ENCODE results near the gene LCNL1. TPM values are rescaled to one million over a fixed set of nuclear protein-coding genes. Genes with fewer than 3 reads are reported as not detected.

The LCNL1 gene
- total RNA-seq, 3 donors from 2014 or later = 0.16 to 0.29 TPM; not detected in 1

- intact Hi-C loops (cut with DNase I; ENCODE audit: low total_unique reads) = no loop called here
Measured at GRCh38 chr9:136944212-136944518, 38.6 kb upstream of the LCNL1 start.

GRCh38 chr9:136944519-136945332, 38.1 kb upstream of the LCNL1 start, which contains the start of the genes C8G and FBXW5:
Gene C8G (plus strand): TSS chr9:136945243. CDS start chr9:136945321, 78 bp downstream.
Gene FBXW5 (minus strand): TSS chr9:136944738. CDS start chr9:136944083, 655 bp downstream.
- peak; percentile 97 to 99 (median 98) for TF ChIP-seq CTCF (IDR thresholded peaks at IDR 0.05)
- peak in 2 of 3 donors; percentile 54 to 60 for TF ChIP-seq POLR2AphosphoS5 (IDR thresholded peaks at IDR 0.05)
- TF ChIP-seq POLR2A (IDR thresholded peaks at IDR 0.05) = no peak
- intact Hi-C loops (cut with DNase I; ENCODE audit: low total_unique reads) = no loop called here
- peaks cover 8 to 17% of the 10 kb centered on the region in 2 donors for H3K4me1 ChIP-seq

More at GRCh38 chr9:136944212-136944518, 38.6 kb upstream of the LCNL1 start:
- Histone ChIP-seq H3K27me3 (no peaks in the 10 kb centered on the region), H3K4me3 (peak overlapping the region; percentile 62 to 91 (median 85)), H3K36me3 (peaks cover 11% of the 10 kb centered on the region), H3K4me1 (peaks cover 8 to 12% of the 10 kb centered on the region in 2 donors), H3K9me3 (no peaks in the 10 kb centered on the region), H3K27ac (peak overlapping the region; percentile 83 to 92)
- TF ChIP-seq POLR2AphosphoS5 (IDR thresholded peaks at IDR 0.05) (no peak), POLR2A (IDR thresholded peaks at IDR 0.05) (no peak), CTCF (IDR thresholded peaks at IDR 0.05) (no peak)
- no peak for DNase-seq (ENCODE audit: low spot score in 2 of 2)

GRCh38 chr9:136945333-136946227, 37.2 kb upstream of the LCNL1 start:
- H3K4me3 ChIP-seq = no peak overlapping the region
- intact Hi-C loops (cut with DNase I; ENCODE audit: low total_unique reads) = no loop called here
- no peak for DNase-seq (ENCODE audit: low spot score in 2 of 2)
- H3K27me3 ChIP-seq = no peaks in the 10 kb centered on the region
- no peaks in the 10 kb centered on the region for H3K9me3 ChIP-seq
- no peak overlapping the region for H3K27ac ChIP-seq
- TF ChIP-seq CTCF (IDR thresholded peaks at IDR 0.05) (no peak), POLR2AphosphoS5 (IDR thresholded peaks at IDR 0.05) (no peak), POLR2A (IDR thresholded peaks at IDR 0.05) (no peak)
- H3K4me1 ChIP-seq = peaks cover 8 to 17% of the 10 kb centered on the region in 2 donors
- H3K36me3 ChIP-seq = peaks cover 11% of the 10 kb centered on the region

More at GRCh38 chr9:136944519-136945332, 38.1 kb upstream of the LCNL1 start, which contains the start of the genes C8G and FBXW5:
- Histone ChIP-seq H3K27ac (peak within 1 kb of the TSS; percentile 83 to 92), H3K9me3 (no peaks in the 10 kb centered on the region), H3K36me3 (peaks cover 11% of the 10 kb centered on the region), H3K4me3 (peak within 1 kb of the TSS; percentile 62 to 91 (median 85)), H3K27me3 (no peaks in the 10 kb centered on the region)
- peak; percentile 84 to 93 for DNase-seq (ENCODE audit: low spot score in 2 of 2)

- no peak for TF ChIP-seq POLR2A (IDR thresholded peaks at IDR 0.05)
- no peak for TF ChIP-seq POLR2AphosphoS5 (IDR thresholded peaks at IDR 0.05)
- no peak for TF ChIP-seq CTCF (IDR thresholded peaks at IDR 0.05)
- Histone ChIP-seq H3K4me3 (no peak overlapping the region), H3K27ac (no peak overlapping the region), H3K9me3 (no peaks in the 10 kb centered on the region), H3K4me1 (peaks cover 8 to 17% of the 10 kb centered on the region in 2 donors), H3K36me3 (peaks cover 6% of the 10 kb centered on the region), H3K27me3 (no peaks in the 10 kb centered on the region)
- DNase-seq (ENCODE audit: low spot score in 2 of 2) = no peak
- intact Hi-C loops (cut with DNase I; ENCODE audit: low total_unique reads) = no loop called here
Measured at GRCh38 chr9:136946228-136947027, 36.4 kb upstream of the LCNL1 start.
